ENCODE data around the gene TMEM8B. TPM values are rescaled to one million over a fixed set of nuclear protein-coding genes. Genes with fewer than 3 reads are reported as not detected.
"Not testable (repeated sequence)": the region's sequence is repeated elsewhere in the genome, so short reads cannot be mapped to it uniquely, and the experiment has no call there.

The TMEM8B gene
- total RNA-seq, 1 donor from 2014 or later = 15.9 TPM

- intact Hi-C loops (cut with micrococcal nuclease) = no loop called here
- DNase-seq = no peak
- ATAC-seq = no peak
Observed at GRCh38 chr9:35856882-35857281, 27.9 kb downstream of the TMEM8B start.

- ATAC-seq = no peak
- DNase-seq = no peak
- intact Hi-C loops (cut with micrococcal nuclease) = no loop called here
Observed at GRCh38 chr9:35858458-35858857, 29.4 kb downstream of the TMEM8B start.

DNA sequence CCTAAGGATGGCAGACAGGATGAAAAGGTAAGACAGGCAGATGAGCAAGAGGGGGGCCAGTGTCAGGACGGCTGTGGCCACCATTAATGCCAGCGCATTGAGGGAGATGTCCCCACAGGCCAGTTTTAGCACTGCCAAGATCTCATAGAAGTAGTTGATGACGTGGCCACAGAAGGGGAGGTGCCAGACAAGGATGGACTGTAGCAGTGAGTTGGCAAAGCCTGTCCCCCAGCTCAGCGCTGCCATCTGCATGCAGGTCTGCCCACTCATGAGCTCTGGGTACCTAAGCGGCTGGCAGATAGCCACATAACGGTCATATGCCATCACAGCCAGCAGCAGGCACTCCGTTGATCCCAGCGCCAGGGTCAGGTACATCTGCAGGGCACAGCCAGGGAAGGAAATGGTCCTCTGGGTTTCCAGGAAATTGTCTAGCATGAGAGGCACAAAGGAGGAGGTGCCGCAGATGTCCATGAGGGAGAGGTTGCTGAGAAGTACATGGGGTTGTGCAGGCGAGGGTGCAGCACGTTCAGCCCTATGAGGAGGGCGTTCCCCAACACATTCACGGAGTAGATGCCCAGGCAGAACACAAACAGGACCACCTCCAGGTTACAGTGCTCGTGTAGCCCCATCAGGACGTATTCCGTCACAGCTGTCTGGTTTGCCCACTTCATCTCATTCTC lies 30.4 kb downstream of the TMEM8B start:
- DNase-seq (no peak), ATAC-seq (peak; percentile 57)
- intact Hi-C loops (cut with micrococcal nuclease) = no loop called here

GRCh38 chr9:35859990-35860339 lies 30.9 kb downstream of the TMEM8B start:
- intact Hi-C loops (cut with micrococcal nuclease) = no loop called here
- ATAC-seq (no peak), DNase-seq (no peak)

- intact Hi-C loops (cut with micrococcal nuclease) = no loop called here
- ATAC-seq = no peak
- no peak for DNase-seq
Observed at GRCh38 chr9:35861161-35861897, 32.3 kb downstream of the TMEM8B start.

DNA sequence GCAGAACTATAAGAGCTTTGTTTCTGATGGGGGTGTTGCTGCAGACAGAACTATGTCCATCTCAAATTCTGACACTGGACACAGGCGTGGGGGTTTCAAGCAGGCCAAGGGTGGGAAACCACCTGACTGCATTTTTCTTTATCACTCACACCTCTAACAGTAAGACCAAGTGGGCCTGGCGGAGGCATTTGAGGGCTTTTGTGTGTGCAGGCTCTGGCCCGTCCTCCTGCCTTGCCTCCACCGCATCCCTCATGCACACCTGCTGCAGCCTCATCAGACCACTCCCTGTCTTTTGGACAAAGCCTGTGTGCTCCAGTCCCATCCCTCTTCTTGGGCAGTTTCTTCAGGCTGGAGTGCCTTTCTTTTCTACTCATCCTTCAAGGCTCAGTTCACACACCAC lies 33.3 kb downstream of the TMEM8B start:
- intact Hi-C loops (cut with micrococcal nuclease) = no loop called here
- no peak for DNase-seq
- ATAC-seq = no peak

DNA sequence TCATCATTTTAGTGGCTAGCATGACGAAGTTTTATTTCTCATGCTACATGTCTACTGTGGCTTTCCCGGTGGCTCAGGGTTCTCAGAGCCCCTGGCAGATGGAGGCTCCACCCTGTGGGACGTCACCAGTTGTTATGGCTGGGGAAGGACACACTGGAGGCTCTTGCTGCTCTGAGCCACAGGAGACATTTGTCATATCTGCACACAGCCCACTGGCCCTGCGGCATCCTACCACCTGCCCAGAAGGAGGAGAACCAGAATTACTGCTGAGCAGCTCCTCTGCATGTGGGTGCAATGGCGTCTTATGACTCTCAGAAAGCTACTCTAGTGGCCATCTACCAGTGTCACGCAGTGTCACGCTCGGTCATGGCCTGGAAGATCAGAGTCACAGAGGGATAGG lies 34.6 kb downstream of the TMEM8B start:
- ATAC-seq = peak; percentile 43
- intact Hi-C loops (cut with micrococcal nuclease) = no loop called here
- no peak for DNase-seq

GRCh38 chr9:35864695-35865255 lies 35.7 kb downstream of the TMEM8B start:
- ATAC-seq = no peak
- DNase-seq = no peak
- intact Hi-C loops (cut with micrococcal nuclease) = no loop called here

DNA sequence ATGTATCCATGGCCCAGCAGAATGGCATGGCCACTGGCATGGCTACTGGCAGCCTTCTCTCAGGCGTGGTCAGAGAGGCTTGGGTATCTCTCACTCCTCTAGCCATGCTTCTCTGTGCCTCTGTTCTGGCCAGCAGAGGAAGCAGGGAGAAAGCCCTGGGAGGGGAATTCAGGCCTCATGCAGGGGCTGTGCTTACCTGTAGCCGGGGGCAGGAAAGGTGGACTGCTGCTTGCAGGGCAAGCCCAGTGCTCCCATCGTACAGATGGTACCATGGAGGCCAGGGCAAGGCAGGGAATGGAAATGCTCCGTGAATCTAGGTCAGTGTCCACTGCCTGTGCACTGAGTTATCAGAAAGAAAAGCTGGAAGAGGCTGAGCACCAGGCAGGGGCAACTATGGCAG lies 38.5 kb downstream of the TMEM8B start:
- no peak for DNase-seq

GRCh38 chr9:35868933-35869332 lies 39.9 kb downstream of the TMEM8B start:
- DNase-seq = no peak
- intact Hi-C loops (cut with micrococcal nuclease) = no loop called here
- no peak for ATAC-seq

More for the DNA sequence above, 38.5 kb downstream of the TMEM8B start:
- intact Hi-C loops (cut with micrococcal nuclease) = no loop called here
- no peak for ATAC-seq

- ATAC-seq (no peak), DNase-seq (no peak)
- intact Hi-C loops (cut with micrococcal nuclease) = no loop called here
Observed at GRCh38 chr9:35869621-35870216, 40.7 kb downstream of the TMEM8B start.

DNA sequence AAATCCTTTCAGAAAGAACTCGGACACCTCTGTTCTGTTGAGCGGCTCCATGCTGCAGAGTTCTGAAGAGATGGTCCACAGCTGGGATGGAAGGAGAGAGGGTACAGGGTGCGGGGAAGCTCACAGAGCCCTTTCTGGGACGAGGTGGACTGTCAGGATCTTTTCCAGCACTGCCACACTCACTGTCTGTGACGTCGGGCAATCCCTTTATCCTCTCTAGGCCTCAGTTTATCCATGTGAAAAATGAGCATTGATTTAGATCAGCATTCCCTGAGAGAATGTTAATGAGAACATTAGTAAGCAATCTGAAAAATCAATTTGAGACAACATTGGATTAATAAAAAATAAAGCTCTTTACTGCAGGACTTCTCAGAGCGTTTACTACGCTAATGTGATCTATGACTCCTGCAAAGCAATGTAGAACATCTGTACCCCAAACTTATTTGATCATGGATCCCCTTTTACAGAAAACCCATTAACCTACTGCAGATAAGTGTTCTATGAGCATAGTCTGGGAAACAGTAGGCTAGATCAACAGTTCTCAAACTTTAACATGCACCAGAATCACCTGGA lies 41.4 kb downstream of the TMEM8B start, which contains the start of gene OR13J1:
Gene OR13J1, minus strand, starts transcription at position 51 of the 573 bp plus-strand sequence. Its CDS starts 0 bp downstream, at position 51.
- no peak for ATAC-seq
- DNase-seq = no peak
- intact Hi-C loops (cut with micrococcal nuclease) = no loop called here

DNA sequence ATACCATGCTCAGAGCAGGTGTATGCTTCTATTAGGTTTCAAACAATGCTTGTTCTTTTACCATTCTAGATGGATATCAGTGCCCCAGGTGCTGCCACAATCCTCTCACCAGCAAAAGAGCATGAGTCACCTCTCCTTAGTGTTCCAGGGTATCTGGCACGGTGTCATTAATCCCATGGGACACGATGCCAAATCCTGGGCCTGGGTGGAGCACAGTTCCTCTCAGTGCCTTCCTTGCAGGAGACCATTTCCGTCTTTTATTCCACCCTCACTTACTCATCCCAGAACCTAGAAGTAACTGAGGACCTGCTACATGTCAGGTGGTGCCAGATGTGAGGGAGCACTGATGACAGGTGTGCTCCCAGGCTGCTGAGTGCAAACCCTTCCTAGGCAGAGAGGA lies 42.5 kb downstream of the TMEM8B start:
- DNase-seq (no peak), ATAC-seq (peak; percentile 56)
- intact Hi-C loops (cut with micrococcal nuclease) = no loop called here

GRCh38 chr9:35872505-35872904 lies 43.5 kb downstream of the TMEM8B start:
- no peak for ATAC-seq
- DNase-seq = no peak
- intact Hi-C loops (cut with micrococcal nuclease) = no loop called here

DNA sequence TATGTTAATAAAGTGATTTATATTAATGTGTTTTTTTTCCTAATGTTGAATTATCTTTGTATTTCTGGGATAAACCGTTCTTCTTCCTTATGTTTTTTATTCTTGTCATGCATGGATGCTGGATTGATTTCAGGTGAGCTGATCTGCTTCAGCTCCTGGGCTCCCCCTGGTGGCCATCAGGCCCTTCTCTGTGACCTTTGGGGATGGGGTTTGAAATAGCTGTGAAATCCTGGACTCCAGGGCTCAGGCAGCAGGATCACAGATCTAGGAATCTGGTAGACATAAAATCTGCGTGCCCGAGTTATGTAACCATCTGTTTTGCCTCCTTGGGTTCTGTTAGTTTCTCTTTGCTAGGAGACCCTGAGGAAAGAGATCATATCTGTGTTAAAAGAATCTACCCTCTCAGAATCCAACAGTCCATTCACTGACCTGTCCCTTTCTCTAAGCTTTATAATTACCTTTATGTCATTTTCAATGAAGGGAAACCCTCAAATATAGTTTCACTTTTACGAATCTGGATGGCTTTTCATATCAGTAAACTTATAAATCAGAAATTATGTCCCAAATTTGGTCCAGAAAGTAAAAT lies 53.3 kb downstream of the TMEM8B start:
- DNase-seq (peak; percentile 93), ATAC-seq (peak; percentile 83)
- intact Hi-C loops (cut with micrococcal nuclease) = loop anchor here (2.0 to 5.0 kb wide), 2 partner anchors 55 to 94 kb away; partner anchors contain the start of genes FAM221B and TMEM8B

DNA sequence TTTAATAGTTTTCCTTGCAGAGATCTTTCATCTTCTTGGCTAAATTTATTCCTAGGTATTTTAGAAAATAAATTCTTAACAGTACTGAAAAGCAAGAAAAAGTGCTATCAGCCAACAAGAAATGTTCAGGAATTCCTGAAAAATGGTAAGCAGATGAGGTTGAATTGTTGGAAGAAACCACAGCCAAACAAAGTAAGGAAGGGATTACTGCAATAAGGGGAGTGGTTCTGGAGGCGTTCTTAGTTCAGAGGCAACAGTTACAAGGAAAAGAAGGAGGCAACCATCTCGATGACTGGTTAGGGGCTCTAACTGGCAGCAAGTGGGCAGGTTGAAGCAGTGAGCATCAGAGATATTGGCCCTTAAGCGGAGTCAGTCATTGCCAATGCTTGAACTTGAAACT lies 54.0 kb downstream of the TMEM8B start:
- ATAC-seq = no peak
- intact Hi-C loops (cut with micrococcal nuclease) = loop anchor here (2.0 to 5.0 kb wide), 2 partner anchors 56 to 94 kb away; partner anchors contain the start of genes FAM221B and TMEM8B
- no peak for DNase-seq

DNA sequence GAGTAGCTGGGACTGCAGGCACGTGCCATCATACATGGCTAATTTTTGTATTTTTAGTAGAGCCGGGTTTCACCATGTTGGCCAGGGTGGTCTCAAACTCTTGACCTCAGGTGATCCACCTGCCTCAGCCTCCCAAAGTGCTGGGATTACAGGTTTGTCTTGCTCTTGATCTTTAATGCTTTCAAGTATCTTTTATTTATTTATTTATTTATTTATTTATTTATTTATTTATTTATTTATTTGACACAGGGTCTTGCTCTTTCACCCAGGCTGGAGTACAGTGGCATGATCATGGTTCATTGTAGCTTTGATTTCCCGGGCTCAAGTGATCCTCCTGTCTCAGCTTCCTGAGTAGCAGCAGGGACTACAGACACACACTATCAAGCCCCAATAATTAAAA lies 55.9 kb downstream of the TMEM8B start:
- not testable (repeated sequence) for DNase-seq, ATAC-seq
- intact Hi-C loops (cut with micrococcal nuclease) = loop anchor here (5.0 kb wide), 1 partner anchor 58 kb away; the partner anchor contains the start of genes FAM221B and TMEM8B

- intact Hi-C loops (cut with micrococcal nuclease) = no loop called here
- DNase-seq = no peak
- ATAC-seq = no peak
Observed at GRCh38 chr9:35891646-35892045, 62.6 kb downstream of the TMEM8B start.

GRCh38 chr9:35892051-35892450 lies 63.0 kb downstream of the TMEM8B start:
- DNase-seq (no peak), ATAC-seq (no peak)
- intact Hi-C loops (cut with micrococcal nuclease) = no loop called here
